MM.1S (cell line): ENCODE data around the gene C2CD4C.
"Not testable (repeated sequence)": the region's sequence is repeated elsewhere in the genome, so short reads cannot be mapped to it uniquely, and the experiment has no call there.

Experiments used
- CTCF ChIP-seq: fragments of 300-600 bp; sonication (generic); IDR thresholded peaks from 2 replicates; pipeline ENCODE4 v1.5.1; 2016; ENCODE audit warnings: antibody characterized with exemption, low read length, mixed read lengths
- EZH2 ChIP-seq: fragments of 300-600 bp; sonication (generic); optimal IDR thresholded peaks from 2 replicates; pipeline ENCODE3; 2017; ENCODE audit warnings: low read depth, mild to moderate bottlenecking, antibody characterized with exemption, low read length, mixed read lengths
- EZH2phosphoT487 ChIP-seq: fragments of 300-600 bp; sonication (generic); IDR thresholded peaks from 2 replicates; pipeline ENCODE4 v1.6.1; 2018; ENCODE audit warnings: antibody characterized with exemption, low read length

- TF ChIP-seq CTCF, EZH2, EZH2phosphoT487: not testable (repeated sequence)
These were observed 28.2 kb downstream of the C2CD4C start for GRCh38 chr19:380618-381219.
